HCT116 (cell line): ENCODE measurements around the gene BFAR. TPM values are rescaled to one million over a fixed set of nuclear protein-coding genes. Genes with fewer than 3 reads are reported as not detected.
A peak's percentile ranks its signal among the peaks of the same experiment; 100 is the strongest.
"Not testable (repeated sequence)": the region's sequence is repeated elsewhere in the genome, so short reads cannot be mapped to it uniquely, and the experiment has no call there.

ENCODE experiments used
- ATAC-seq: fragments of 200-7000 bp; cut with Tn5 transposase; 2 replicates; pipeline ENCODE4 v1.9.1; 2020; ENCODE audit warnings: mild to moderate bottlenecking, moderate library complexity
- BruUV-seq: library from RNA; stranded (reverse); fragments of 400-500 nt; replicated peaks from 2 replicates; lab custom pipeline; 2021; lab: Mats Ljungman, UMichigan
- CTCF ChIA-PET: fragments of 300-600 bp; sonication (Branson Sonifier 250); formaldehyde crosslinking; loops from one replicate; lab custom pipeline; 2021; ENCODE audit warnings: antibody characterized with exemption; lab: Charles Lee
- POLR2A ChIA-PET: fragments of 300-600, 350-600 bp; sonication (Branson Sonifier 250); formaldehyde crosslinking; loops from one replicate; lab custom pipeline; 2021; ENCODE audit warnings: antibody characterized with exemption; lab: Charles Lee
- RAD21 ChIA-PET, 2 experiments: fragments of 300-600 bp; sonication (Branson Sonifier 250); formaldehyde crosslinking; loops; one replicate each; lab custom pipeline; 2023; ENCODE audit warnings: low total read pairs in 2 of 2; ENCODE audit not compliant: uncharacterized antibody in 2 of 2, unreplicated experiment in 2 of 2, low non-redundant PET in 1 of 2; lab: Charles Lee
- DNase-seq: peaks from one replicate; pipeline ENCODE4 v3.0.0-alpha.2; 2010; ENCODE audit warnings: low read depth, low spot score
- H2AFZ ChIP-seq: fragments of 200-600 bp; shearing (Covaris generic), sonication (generic); 2 replicates; pipeline ENCODE4 v1.6.1; 2017; ENCODE audit warnings: low read depth, mixed run types, mixed read lengths, antibody characterized with exemption, low read length; ENCODE audit not compliant: poor library complexity, severe bottlenecking
- H3K27ac ChIP-seq: 2 replicates; pipeline ENCODE4 v1.5.1; 2012; ENCODE audit warnings: low read depth, low read length
- H3K27me3 ChIP-seq: fragments of 200-600 bp; sonication (generic); 2 replicates; pipeline ENCODE4 v1.6.1; 2016; ENCODE audit warnings: mixed run types, low read length, mixed read lengths; ENCODE audit not compliant: insufficient read depth
- H3K36me3 ChIP-seq, 2 experiments: fragments of 200-500 bp in 1 of 2; fragments of 200-600 bp in 1 of 2; sonication (Bioruptor generic) in 1 of 2; sonication (generic) in 1 of 2; 2 replicates each; pipeline versions ENCODE4 v1.5.1 to v1.6.1; 2014 to 2016; ENCODE audit warnings: low read length in 2 of 2, inconsistent platforms in 1 of 2, mixed read lengths in 1 of 2, mixed run types in 1 of 2; ENCODE audit not compliant: insufficient read depth in 2 of 2, control insufficient read depth in 1 of 2
- H3K4me1 ChIP-seq, 2 experiments: fragments of 200-600 bp in 1 of 2; sonication (generic) in 1 of 2; 2 replicates each; pipeline versions ENCODE4 v1.5.1 to v1.6.1; 2012 to 2017; ENCODE audit warnings: low read length in 2 of 2, inconsistent platforms in 1 of 2, mild to moderate bottlenecking in 1 of 2, mixed read lengths in 1 of 2, mixed run types in 1 of 2, moderate library complexity in 1 of 2; ENCODE audit not compliant: insufficient read depth in 2 of 2, control insufficient read depth in 1 of 2
- H3K4me2 ChIP-seq: fragments of 200-600 bp; sonication (generic); 2 replicates; pipeline ENCODE4 v1.6.1; 2017; ENCODE audit warnings: mixed run types, low read length, mixed read lengths
- H3K4me3 ChIP-seq, 2 experiments: fragments of 200-600 bp in 1 of 2; sonication (generic) in 1 of 2; replicated peaks in 1 of 2; 2 replicates each; pipeline ENCODE4 v1.5.1; 2011 to 2016; ENCODE audit warnings: low read length in 2 of 2, control low read depth in 1 of 2, low read depth in 1 of 2, mild to moderate bottlenecking in 1 of 2, mixed read lengths in 1 of 2, mixed run types in 1 of 2
- H3K79me2 ChIP-seq: fragments of 200-600 bp; sonication (generic); 2 replicates; pipeline ENCODE4 v1.6.1; 2017; ENCODE audit warnings: mild to moderate bottlenecking, mixed run types, low read length, moderate library complexity, mixed read lengths; ENCODE audit not compliant: insufficient read depth
- H3K9ac ChIP-seq: fragments of 200-600 bp; sonication (generic); 2 replicates; pipeline ENCODE4 v1.6.1; 2016; ENCODE audit warnings: low read length, mixed read lengths
- H3K9me2 ChIP-seq: fragments of 200-600 bp; sonication (generic), shearing (Covaris generic); 2 replicates; pipeline ENCODE4 v1.6.1; 2017; ENCODE audit warnings: mixed run types, mild to moderate bottlenecking, moderate library complexity; ENCODE audit not compliant: insufficient read depth
- H3K9me3 ChIP-seq, 2 experiments: fragments of 200-500 bp in 1 of 2; fragments of 200-600 bp in 1 of 2; sonication (Bioruptor generic) in 1 of 2; sonication (generic) in 1 of 2; 2 replicates each; pipeline ENCODE4 v1.6.1; 2014 to 2017; ENCODE audit warnings: low read length in 2 of 2, mixed read lengths in 2 of 2, inconsistent platforms in 1 of 2, low read depth in 1 of 2, mild to moderate bottlenecking in 1 of 2, mixed run types in 1 of 2, moderate library complexity in 1 of 2; ENCODE audit not compliant: control insufficient read depth in 1 of 2, insufficient read depth in 1 of 2
- H4K20me1 ChIP-seq: fragments of 200-600 bp; sonication (generic), shearing (Covaris generic); 2 replicates; pipeline ENCODE4 v1.6.1; 2017; ENCODE audit warnings: mixed run types, mild to moderate bottlenecking, moderate library complexity; ENCODE audit not compliant: insufficient read depth
- intact Hi-C: fragments of 100-400 bp; cut with micrococcal nuclease; formaldehyde crosslinking; loops from 2 replicates; pipeline ENCODE4 v1.10.0; 2022
- total RNA-seq: library from RNA; stranded (reverse); gene quantifications from one replicate; pipeline ENCODE4 v1.2.1, GENCODE V29; 2021; ENCODE audit not compliant: unreplicated experiment

BFAR gene
- total RNA-seq, 1 experiment from 2014 or later: 49.7 TPM

GRCh38 chr16:14701859-14702258 lies 69.1 kb downstream of the BFAR start:
- H3K27me3 ChIP-seq, H3K4me3 ChIP-seq, POLR2A ChIA-PET, RAD21 ChIA-PET, CTCF ChIA-PET, H2AFZ ChIP-seq, H3K9ac ChIP-seq, H3K4me1 ChIP-seq, H3K9me3 ChIP-seq, H4K20me1 ChIP-seq, H3K4me2 ChIP-seq, H3K36me3 ChIP-seq, intact Hi-C loops, H3K9me2 ChIP-seq, H3K79me2 ChIP-seq, BruUV-seq, DNase-seq, H3K27ac ChIP-seq: not testable (repeated sequence)
- peak; percentile 42 for ATAC-seq

- BruUV-seq, H3K36me3 ChIP-seq, H3K9me3 ChIP-seq, H3K9me2 ChIP-seq, H3K9ac ChIP-seq, H3K79me2 ChIP-seq, POLR2A ChIA-PET, H3K4me1 ChIP-seq, H3K4me3 ChIP-seq, H2AFZ ChIP-seq, ATAC-seq, DNase-seq, H4K20me1 ChIP-seq, RAD21 ChIA-PET, intact Hi-C loops, H3K4me2 ChIP-seq, CTCF ChIA-PET, H3K27me3 ChIP-seq, H3K27ac ChIP-seq: not testable (repeated sequence)
These were observed 69.9 kb downstream of the BFAR start for GRCh38 chr16:14702672-14703071.

GRCh38 chr16:14703156-14704011 lies 70.6 kb downstream of the BFAR start, which contains the start of gene NPIPA3:
NPIPA3 (plus strand) TSS chr16:14703411; CDS start chr16:14708944, 5,533 bp downstream.
- POLR2A ChIA-PET, H3K4me3 ChIP-seq, H3K79me2 ChIP-seq, H3K27ac ChIP-seq, H3K9me2 ChIP-seq, intact Hi-C loops, H3K27me3 ChIP-seq, H3K4me2 ChIP-seq, RAD21 ChIA-PET, H2AFZ ChIP-seq, H4K20me1 ChIP-seq, H3K36me3 ChIP-seq, H3K4me1 ChIP-seq, DNase-seq, H3K9me3 ChIP-seq, BruUV-seq, H3K9ac ChIP-seq, CTCF ChIA-PET: not testable (repeated sequence)
- peak; percentile 97 for ATAC-seq

Other genes with a start within 250 kb of the BFAR start
- 42.5 TPM for gene PARN, start 2.7 kb upstream of the BFAR start, total RNA-seq
- gene PLA2G10, start 61.4 kb downstream of the BFAR start, total RNA-seq: not detected
- 1.6 TPM for gene NPIPA3, start 70.5 kb downstream of the BFAR start, total RNA-seq
- gene NPIPA2, start 109.6 kb downstream of the BFAR start, total RNA-seq: 3.1 TPM
- 122 TPM for gene NOMO1, start 200.8 kb downstream of the BFAR start, total RNA-seq